GM19438 (cell line): ENCODE results near the gene CIAPIN1.

ENCODE experiments used
- ATAC-seq: cut with Tn5 transposase; IDR thresholded peaks from one replicate; pipeline ENCODE4 v1.9.1; 2021; ENCODE audit warnings: low read depth; ENCODE audit not compliant: unreplicated experiment

CIAPIN1 gene

DNA sequence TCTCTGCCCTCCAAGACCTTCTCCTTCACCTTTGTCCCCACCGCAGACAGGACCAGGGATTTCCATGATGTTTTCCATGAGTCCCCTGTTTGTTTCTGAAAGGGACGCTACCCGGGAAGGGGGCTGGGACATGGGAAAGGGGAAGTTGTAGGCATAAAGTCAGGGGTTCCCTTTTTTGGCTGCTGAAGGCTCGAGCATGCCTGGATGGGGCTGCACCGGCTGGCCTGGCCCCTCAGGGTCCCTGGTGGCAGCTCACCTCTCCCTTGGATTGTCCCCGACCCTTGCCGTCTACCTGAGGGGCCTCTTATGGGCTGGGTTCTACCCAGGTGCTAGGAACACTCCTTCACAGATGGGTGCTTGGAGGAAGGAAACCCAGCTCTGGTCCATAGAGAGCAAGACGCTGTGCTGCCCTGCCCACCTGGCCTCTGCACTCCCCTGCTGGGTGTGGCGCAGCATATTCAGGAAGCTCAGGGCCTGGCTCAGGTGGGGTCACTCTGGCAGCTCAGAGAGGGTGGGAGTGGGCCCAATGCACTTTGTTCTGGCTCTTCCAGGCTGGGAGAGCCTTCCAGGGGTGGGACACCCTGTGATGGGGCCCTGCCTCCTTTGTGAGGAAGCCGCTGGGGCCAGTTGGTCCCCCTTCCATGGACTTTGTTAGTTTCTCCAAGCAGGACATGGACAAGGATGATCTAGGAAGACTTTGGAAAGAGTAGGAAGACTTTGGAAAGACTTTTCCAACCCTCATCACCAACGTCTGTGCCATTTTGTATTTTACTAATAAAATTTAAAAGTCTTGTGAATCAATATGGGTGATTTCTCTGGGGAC, 62.7 kb downstream of the CIAPIN1 start:
- no peak for ATAC-seq

DNA sequence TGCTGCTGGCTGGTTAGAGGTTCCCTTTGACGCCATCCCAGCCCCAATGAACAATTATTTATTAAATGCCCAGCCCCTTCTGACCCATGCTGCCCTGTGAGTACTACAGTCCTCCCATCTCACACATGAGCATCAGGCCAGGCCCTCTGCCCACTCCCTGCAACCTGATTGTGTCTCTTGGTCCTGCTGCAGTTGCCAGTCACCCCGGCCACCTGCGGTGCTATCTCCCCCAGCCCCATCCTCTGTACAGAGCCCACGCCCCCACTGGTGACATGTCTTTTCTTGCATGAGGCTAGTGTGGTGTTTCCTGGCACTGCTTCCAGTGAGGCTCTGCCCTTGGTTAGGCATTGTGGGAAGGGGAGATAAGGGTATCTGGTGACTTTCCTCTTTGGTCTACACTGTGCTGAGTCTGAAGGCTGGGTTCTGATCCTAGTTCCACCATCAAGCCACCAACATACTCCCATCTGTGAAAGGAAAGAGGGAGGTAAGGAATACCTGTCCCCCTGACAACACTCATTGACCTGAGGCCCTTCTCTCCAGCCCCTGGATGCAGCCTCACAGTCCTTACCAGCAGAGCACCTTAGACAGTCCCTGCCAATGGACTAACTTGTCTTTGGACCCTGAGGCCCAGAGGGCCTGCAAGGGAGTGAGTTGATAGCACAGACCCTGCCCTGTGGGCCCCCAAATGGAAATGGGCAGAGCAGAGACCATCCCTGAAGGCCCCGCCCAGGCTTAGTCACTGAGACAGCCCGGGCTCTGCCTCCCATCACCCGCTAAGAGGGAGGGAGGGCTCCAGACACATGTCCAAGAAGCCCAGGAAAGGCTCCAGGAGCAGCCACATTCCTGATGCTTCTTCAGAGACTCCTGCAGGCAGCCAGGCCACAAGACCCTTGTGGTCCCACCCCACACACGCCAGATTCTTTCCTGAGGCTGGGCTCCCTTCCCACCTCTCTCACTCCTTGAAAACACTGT, 63.6 kb downstream of the CIAPIN1 start:
- ATAC-seq, result no peak

DNA sequence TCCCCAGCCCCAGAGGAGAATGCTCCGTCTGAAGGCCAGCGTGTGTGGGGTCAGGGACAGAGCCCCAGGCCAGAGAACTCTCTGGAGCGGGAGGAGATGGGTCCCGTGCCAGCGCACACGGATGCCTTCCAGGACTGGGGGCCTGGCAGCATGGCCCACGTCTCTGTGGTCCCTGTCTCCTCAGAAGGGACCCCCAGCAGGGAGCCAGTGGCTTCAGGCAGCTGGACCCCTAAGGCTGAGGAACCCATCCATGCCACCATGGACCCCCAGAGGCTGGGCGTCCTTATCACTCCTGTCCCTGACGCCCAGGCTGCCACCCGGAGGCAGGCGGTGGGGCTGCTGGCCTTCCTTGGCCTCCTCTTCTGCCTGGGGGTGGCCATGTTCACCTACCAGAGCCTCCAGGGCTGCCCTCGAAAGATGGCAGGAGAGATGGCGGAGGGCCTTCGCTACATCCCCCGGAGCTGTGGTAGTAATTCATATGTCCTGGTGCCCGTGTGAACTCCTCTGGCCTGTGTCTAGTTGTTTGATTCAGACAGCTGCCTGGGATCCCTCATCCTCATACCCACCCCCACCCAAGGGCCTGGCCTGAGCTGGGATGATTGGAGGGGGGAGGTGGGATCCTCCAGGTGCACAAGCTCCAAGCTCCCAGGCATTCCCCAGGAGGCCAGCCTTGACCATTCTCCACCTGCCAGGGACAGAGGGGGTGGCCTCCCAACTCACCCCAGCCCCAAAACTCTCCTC, 64.5 kb downstream of the CIAPIN1 start:
- no peak for ATAC-seq

DNA sequence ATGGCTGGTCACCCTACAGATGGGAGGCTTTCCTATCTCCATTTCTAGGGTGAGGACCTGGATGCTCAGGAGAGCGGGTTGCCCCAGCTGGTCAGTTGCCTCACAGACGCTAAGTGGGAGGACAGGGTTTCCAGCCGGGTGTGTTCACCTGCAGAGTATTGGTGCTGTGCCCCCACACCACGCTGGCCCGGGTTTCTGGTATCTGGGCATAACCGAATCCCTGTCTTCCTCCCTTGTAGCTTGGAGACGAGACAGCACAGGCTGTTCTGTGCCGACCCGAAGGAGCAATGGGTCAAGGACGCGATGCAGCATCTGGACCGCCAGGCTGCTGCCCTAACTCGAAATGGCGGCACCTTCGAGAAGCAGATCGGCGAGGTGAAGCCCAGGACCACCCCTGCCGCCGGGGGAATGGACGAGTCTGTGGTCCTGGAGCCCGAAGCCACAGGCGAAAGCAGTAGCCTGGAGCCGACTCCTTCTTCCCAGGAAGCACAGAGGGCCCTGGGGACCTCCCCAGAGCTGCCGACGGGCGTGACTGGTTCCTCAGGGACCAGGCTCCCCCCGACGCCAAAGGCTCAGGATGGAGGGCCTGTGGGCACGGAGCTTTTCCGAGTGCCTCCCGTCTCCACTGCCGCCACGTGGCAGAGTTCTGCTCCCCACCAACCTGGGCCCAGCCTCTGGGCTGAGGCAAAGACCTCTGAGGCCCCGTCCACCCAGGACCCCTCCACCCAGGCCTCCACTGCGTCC, 65.2 kb downstream of the CIAPIN1 start:
- no peak for ATAC-seq

DNA sequence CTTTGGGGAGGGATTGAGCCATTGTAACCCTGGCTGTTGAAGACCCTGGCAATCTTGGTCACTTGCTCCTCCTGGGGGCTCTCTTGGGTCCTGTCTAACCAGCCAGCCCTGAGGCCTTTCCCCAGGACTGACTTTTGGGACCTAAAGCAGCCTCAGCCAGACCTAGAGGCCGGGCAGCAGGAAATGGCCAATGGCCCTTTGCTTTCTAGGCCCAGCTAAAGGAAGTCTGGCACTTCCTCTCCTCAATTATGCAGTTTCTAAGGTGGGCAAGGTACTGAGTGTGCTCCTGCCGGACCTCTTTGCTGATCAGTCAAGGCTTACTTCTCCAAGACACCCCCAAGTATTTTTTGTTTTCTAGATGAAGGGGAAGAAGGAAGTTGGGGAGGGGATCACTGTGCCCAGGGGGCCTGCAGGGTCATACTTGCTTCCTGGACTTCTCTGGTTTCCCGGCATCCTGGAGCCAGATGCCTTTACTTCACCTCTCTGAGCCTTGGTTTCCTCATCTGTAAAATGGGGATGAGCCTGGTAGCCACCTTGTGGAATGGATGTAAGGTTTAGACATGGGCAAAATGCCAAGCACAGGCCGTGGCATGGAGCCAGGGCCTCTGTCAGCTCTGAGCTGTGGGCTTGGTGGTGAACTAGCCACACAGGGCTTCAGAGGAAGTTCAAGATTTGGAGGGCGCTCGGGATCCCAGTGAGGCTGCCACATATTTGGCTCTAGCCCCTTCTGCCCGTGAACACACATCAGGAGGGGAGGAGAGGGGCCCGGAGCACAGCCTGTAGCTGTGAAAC, 66.3 kb downstream of the CIAPIN1 start:
- ATAC-seq, result no peak

DNA sequence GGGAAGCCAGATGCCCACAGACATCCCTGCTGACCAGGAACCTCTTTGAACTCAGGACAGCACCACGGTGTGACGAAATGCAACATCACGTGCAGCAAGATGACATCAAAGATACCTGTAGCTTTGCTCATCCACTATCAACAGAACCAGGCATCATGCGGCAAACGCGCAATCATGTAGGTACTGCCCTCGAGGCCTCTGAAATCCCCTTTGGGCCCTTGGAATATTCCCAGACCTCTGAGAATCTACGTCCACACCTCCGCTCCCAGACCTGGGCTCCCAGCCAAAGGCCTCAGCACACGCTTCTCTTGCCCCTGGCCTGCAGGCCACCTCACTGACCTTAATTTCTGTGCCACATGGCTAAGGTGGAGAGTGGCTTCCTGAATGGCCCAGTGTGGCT, 67.6 kb downstream of the CIAPIN1 start:
- no peak for ATAC-seq
